Inferior parietal cortex (tissue), 1 donor: ENCODE results near the gene GGA1.
"Not testable (repeated sequence)": the region's sequence is repeated elsewhere in the genome, so short reads cannot be mapped to it uniquely, and the experiment has no call there.

ENCODE experiments used
- DNase-seq: peaks from one replicate; pipeline ENCODE4 v3.0.0-alpha.2; 2016; ENCODE audit errors: extremely low spot score

Gene GGA1

DNA sequence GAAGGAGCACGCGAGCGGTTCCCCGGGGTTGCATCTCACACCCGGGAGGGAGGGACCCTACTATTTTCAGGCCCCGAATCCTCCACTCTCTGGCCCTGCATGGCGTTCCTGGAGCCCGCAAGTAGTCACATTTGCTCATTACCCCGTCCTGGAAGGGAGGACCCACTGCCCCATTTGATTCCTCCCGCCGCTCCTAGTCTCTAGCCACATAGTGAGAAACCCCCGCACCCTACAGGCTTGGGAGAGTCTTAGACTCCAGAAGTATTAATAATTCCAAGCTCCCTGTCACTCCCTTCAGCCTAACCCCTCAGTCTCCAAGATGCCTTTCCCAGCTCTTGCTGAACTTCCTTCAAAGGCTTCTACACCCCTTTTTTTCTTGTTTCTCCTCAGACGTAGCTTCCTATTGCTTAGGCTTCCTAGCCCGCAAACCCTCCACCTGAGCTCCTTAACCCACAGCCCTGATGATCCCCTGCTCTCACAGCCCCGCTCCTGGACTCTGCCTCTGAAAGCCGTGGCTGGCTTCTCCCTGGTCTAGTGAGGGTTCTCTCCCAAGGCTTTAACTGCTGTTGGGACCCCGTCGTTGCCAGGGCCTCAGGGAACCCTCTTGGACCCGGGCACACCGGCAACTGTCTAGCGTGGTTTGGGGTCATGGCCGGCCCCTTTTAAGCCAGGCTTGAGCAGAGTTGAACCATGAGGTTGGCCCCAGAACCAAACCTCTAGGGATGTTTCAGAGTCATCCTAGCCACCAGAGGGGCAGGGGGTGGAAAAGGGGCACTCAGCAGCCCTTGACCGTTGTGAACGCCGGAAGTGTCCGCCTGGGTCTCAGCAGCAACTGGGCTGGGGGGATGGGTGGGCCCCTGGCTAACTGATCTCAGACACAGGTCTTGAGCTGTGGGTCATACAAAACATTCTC lies 862 bp downstream of the GGA1 start:
- no peak for DNase-seq

GRCh38 chr22:37610153-37610475 lies 1.5 kb downstream of the GGA1 start:
- not testable (repeated sequence) for DNase-seq

- no peak for DNase-seq
Measured at GRCh38 chr22:37610480-37611129, 2.0 kb downstream of the GGA1 start.

DNA sequence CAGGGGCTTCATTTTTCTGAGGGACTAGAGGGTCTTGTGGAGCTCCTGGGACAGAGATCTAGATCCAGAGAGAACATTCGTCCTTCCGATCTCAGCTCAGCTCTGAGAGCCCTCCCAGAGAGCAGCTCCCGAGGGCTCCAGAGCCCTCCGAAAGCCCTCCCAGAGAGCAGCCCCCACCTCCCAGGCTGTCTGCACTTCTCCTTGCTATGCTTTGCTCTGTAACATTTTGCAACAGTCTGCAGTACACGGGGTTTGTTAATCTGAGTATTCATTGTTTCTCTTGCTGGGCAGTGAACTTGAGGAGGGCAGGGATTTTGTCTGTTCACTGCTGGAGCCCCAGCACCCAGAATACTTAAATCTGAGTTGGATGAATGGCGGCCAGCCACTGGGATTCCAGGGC lies 2.6 kb downstream of the GGA1 start:
- no peak for DNase-seq

- DNase-seq: no peak
Measured at GRCh38 chr22:37616201-37617083, 7.8 kb downstream of the GGA1 start.

- no peak for DNase-seq
Measured at GRCh38 chr22:37617431-37617830, 8.8 kb downstream of the GGA1 start.

GRCh38 chr22:37618072-37618656 lies 9.5 kb downstream of the GGA1 start:
- DNase-seq: no peak

DNA sequence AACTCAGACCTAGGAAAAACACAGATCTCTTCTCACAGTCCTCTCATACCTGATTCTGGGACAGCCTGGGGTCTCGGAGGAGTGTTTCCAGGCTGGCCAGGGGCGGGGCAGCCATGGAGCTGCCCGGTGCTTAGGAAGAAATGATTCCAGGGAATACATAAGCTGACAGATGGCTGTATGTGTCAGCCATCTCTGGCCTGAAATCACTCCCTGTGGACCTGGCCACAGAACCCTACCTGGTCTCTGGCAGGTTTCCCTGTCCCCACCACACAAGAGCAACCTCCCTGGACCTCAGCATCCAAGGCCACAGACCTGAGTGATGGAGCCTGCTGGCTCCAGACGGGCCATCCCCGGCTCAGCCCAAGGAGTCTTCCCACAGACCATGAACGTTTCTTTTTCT lies 10.0 kb downstream of the GGA1 start:
- DNase-seq: no peak

DNA sequence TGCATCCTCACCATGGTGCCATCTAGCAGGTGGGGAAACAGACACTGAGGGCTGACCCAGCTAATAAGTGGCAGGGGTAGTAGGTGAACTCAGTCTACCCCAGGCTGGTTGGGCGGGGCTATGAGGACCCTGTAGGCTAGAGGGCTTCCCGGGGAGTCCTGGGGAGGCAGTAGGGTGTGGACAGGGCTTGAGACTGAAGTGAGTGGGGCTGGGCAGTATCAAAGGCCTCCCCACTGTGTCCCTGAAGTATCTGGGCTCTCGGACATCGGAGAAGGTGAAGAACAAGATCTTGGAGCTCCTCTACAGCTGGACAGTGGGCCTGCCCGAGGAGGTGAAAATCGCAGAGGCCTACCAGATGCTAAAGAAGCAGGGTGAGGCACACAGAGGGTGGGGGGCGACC lies 11.4 kb downstream of the GGA1 start:
- no peak for DNase-seq

DNA sequence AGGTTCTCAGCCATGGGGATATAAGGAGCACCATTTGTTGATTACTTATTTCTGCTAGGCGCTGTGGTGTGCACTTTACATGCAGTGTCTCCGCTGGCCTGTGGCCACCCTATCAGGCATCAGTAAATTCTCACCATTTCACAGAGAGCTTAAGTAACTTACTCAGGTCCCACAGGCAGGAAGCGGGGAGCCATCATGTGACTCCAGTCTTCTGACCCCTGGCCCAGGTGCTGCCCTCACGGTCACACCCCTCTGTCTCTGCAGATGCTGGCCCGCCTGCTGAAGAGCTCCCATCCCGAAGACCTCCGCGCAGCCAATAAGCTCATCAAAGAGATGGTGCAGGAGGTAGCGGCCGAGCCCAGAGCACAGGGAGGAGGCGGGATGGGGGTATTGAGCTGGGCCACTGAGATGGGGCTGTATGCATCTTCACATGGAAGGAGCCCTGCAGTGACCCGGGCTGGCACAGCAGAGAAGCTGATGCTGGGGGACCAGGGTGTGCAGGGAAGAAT lies 12.8 kb downstream of the GGA1 start:
- DNase-seq: no peak

- peak; percentile 55 for DNase-seq
Measured at GRCh38 chr22:37623075-37624016, 14.7 kb downstream of the GGA1 start.

- DNase-seq: no peak
Measured at GRCh38 chr22:37624017-37624365, 15.4 kb downstream of the GGA1 start.

- DNase-seq: no peak
Measured at GRCh38 chr22:37624876-37625275, 16.2 kb downstream of the GGA1 start.

DNA sequence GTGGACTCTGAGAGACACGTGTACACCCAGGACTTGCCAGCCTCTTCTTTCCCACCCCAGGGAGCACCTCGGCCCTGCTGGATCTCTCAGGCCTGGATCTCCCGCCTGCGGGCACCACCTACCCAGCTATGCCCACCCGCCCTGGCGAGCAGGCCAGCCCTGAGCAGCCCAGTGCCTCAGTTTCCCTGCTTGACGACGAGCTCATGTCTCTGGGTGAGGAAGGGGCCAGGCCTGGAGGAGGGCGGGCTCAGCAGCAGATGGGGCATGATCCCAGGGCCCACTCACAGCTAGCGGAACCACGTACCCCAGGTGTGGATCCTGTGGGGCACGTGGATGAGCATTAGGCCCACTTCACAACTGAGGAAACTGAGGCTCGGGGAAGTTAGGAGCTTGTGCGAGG lies 17.1 kb downstream of the GGA1 start:
- no peak for DNase-seq

DNA sequence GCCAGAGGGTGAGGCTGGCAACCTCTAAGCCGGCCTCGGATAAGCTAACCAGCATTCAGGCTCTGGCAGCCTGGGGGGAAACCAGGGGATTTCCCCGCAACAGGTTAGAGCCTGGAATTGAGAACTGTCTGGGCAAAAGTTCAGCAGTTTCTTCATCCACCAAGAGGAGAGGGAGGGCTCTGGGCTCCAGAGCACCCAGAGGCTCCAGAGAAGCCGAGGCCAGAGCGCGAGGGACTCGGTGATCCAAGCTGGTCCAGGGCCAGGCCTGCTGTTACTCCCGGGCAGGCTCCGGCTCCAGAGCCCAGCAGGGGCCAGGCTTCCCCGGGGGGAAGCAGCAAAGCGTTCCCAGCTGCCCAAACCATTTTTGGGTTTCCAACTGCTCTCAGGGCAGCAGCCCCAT lies 17.5 kb downstream of the GGA1 start:
- no peak for DNase-seq

DNA sequence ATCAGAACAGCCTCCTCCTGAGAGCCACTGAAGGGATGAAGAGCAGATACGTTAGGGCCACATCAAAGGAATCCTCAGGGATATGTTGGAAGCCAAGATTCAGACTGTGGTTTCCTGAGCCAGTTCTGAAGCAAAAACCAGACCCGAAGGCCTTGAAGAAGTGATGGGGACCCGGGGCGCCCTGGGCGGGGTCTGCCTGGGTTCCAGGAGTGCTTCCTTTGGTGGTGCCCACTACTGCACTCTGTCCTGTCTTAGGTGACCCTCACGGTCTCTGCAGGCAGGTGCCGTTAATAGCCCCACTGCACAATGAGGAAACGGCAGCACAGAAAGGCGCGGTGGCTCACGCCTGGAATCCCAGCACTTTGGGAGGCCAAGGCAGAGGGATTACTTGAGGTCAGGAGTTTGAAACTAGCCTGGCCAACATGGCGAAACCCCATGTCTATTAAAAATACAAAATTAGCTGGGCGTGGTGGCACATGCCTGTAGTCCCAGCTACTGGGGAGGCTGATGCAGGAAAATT lies 18.0 kb downstream of the GGA1 start:
- no peak for DNase-seq

- no peak for DNase-seq
Measured at GRCh38 chr22:37627121-37627520, 18.5 kb downstream of the GGA1 start.

DNA sequence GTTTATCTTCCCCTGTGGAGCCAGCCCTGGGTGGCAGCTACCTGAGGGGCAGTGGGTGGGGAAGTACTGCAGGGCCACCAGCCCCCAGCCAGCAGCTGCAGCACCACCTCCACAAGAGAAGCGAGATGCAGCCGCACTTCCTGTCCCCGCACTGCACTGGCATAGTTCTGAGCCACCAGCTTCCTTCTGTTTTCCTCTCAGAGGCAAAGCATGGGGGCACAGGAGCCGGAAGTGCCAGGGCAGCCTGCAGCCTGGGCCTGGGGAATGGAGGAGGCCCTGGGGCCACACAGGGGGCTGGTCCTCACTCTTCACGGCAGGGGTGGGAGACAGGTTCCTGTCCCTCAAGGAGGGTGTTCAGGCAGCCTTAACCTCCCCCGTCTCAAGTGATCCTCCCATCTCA lies 18.9 kb downstream of the GGA1 start:
- DNase-seq: no peak

- DNase-seq: no peak
Measured at GRCh38 chr22:37628830-37629229, 20.2 kb downstream of the GGA1 start.

- DNase-seq: no peak
Measured at GRCh38 chr22:37629928-37630327, 21.3 kb downstream of the GGA1 start.
